ENCODE data around the gene SI. TPM values are rescaled to one million over a fixed set of nuclear protein-coding genes. Genes with fewer than 3 reads are reported as not detected.

SI gene
- total RNA-seq, 1 donor from 2014 or later: not detected

GRCh38 chr3:165075695-165076094 is 2.6 kb downstream of the SI start:
- no peak overlapping the region for H3K27ac Mint-ChIP-seq (ENCODE audit: unreplicated experiment)
- no peaks in the 10 kb centered on the region for H3K4me1 Mint-ChIP-seq
- H3K36me3 Mint-ChIP-seq (ENCODE audit: low read depth): no peaks in the 10 kb centered on the region
- no peak for TF ChIP-seq CTCF (conservative IDR thresholded peaks at IDR 0.05)
- no peaks in the 10 kb centered on the region for H3K9me3 Mint-ChIP-seq
- H3K4me3 Mint-ChIP-seq: no peak overlapping the region
- no peak for DNase-seq (ENCODE audit: low read depth, low spot score)
- H3K27me3 Mint-ChIP-seq (ENCODE audit: low read depth): peaks cover 4% of the 10 kb centered on the region

- no peaks in the 10 kb centered on the region for H3K9me3 Mint-ChIP-seq
These were observed 7.6 kb downstream of the SI start for GRCh38 chr3:165070682-165071081.

GRCh38 chr3:165056510-165056909 is 21.8 kb downstream of the SI start:
- no peaks in the 10 kb centered on the region for H3K27me3 Mint-ChIP-seq (ENCODE audit: low read depth)
- H3K27ac Mint-ChIP-seq (ENCODE audit: unreplicated experiment): no peak overlapping the region
- no peak overlapping the region for H3K4me3 Mint-ChIP-seq
- H3K36me3 Mint-ChIP-seq (ENCODE audit: low read depth): no peaks in the 10 kb centered on the region
- no peak for DNase-seq (ENCODE audit: low read depth, low spot score)
- no peaks in the 10 kb centered on the region for H3K9me3 Mint-ChIP-seq
- TF ChIP-seq CTCF (conservative IDR thresholded peaks at IDR 0.05): no peak
- no peaks in the 10 kb centered on the region for H3K4me1 Mint-ChIP-seq

More at GRCh38 chr3:165070682-165071081, 7.6 kb downstream of the SI start:
- Mint-ChIP-seq H3K36me3 (ENCODE audit: low read depth) (no peaks in the 10 kb centered on the region), H3K4me1 (no peaks in the 10 kb centered on the region), H3K27me3 (ENCODE audit: low read depth) (no peaks in the 10 kb centered on the region), H3K27ac (ENCODE audit: unreplicated experiment) (no peak overlapping the region), H3K4me3 (no peak overlapping the region)
- no peak for DNase-seq (ENCODE audit: low read depth, low spot score)
- TF ChIP-seq CTCF (conservative IDR thresholded peaks at IDR 0.05): no peak

GRCh38 chr3:165040186-165040585 is 38.1 kb downstream of the SI start:
- Mint-ChIP-seq H3K4me3 (no peak overlapping the region), H3K36me3 (ENCODE audit: low read depth) (no peaks in the 10 kb centered on the region), H3K27me3 (ENCODE audit: low read depth) (no peaks in the 10 kb centered on the region), H3K4me1 (no peaks in the 10 kb centered on the region), H3K27ac (ENCODE audit: unreplicated experiment) (no peak overlapping the region), H3K9me3 (peaks cover 3% of the 10 kb centered on the region)
- DNase-seq (ENCODE audit: low read depth, low spot score): no peak
- TF ChIP-seq CTCF (conservative IDR thresholded peaks at IDR 0.05): no peak

- Mint-ChIP-seq H3K27me3 (ENCODE audit: low read depth) (no peaks in the 10 kb centered on the region), H3K9me3 (peaks cover 4% of the 10 kb centered on the region)
- no peak for TF ChIP-seq CTCF (conservative IDR thresholded peaks at IDR 0.05)
These were observed 66.7 kb downstream of the SI start for GRCh38 chr3:165011557-165011956.

GRCh38 chr3:164984947-164985346 is 93.3 kb downstream of the SI start:
- no peaks in the 10 kb centered on the region for H3K9me3 Mint-ChIP-seq
- H3K4me1 Mint-ChIP-seq: no peaks in the 10 kb centered on the region

More at GRCh38 chr3:165011557-165011956, 66.7 kb downstream of the SI start:
- H3K4me3 Mint-ChIP-seq: no peak overlapping the region
- no peak overlapping the region for H3K27ac Mint-ChIP-seq (ENCODE audit: unreplicated experiment)
- H3K4me1 Mint-ChIP-seq: no peaks in the 10 kb centered on the region
- no peak for DNase-seq (ENCODE audit: low read depth, low spot score)
- no peaks in the 10 kb centered on the region for H3K36me3 Mint-ChIP-seq (ENCODE audit: low read depth)

More at GRCh38 chr3:164984947-164985346, 93.3 kb downstream of the SI start:
- no peak for TF ChIP-seq CTCF (conservative IDR thresholded peaks at IDR 0.05)
- no peaks in the 10 kb centered on the region for H3K27me3 Mint-ChIP-seq (ENCODE audit: low read depth)
- no peak overlapping the region for H3K4me3 Mint-ChIP-seq
- no peaks in the 10 kb centered on the region for H3K36me3 Mint-ChIP-seq (ENCODE audit: low read depth)
- no peak for DNase-seq (ENCODE audit: low read depth, low spot score)
- no peak overlapping the region for H3K27ac Mint-ChIP-seq (ENCODE audit: unreplicated experiment)
